Activated CD4-positive, CD25-positive, alpha-beta regulatory T cell treated with anti-CD3 and anti-CD28 coated beads, Interleukin-2, amount 50 U/mL, for 24 hours (primary cell): ENCODE data around the gene NFKBIL1.
A peak's percentile ranks its signal among the peaks of the same experiment; 100 is the strongest.
"Not testable (repeated sequence)": the region's sequence is repeated elsewhere in the genome, so short reads cannot be mapped to it uniquely, and the experiment has no call there.

Source experiments
- ATAC-seq, 2 donors: fragments of 150-1000 bp; cut with Tn5 transposase; one replicate each; pipeline ENCODE4 v1.10.0; 2021; ENCODE audit warnings: mild to moderate bottlenecking in 1 of 2, moderate library complexity in 1 of 2

The NFKBIL1 gene

GRCh38 chr6:31581434-31582229, 34.2 kb downstream of the NFKBIL1 start:
- ATAC-seq, result no peak

DNA sequence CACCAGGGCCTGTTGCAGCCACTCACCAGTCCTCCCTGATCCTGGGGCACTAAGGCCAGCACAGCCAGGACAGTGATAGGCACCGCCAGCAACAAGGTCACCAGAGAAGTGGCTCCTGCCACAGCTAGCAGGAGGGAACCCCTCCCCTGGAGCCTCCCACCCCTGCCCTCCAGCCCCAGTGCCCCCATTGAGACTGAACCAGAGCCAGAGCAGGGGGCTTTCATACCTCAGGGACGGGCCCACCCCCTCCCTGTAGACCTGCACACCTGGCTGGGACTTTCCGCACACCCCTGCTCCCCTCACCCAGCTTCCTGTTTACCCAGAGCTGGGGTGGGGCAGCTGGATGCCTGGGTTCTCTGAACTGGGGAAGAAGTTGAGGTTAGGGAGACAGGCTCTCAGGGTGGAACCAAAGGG, 34.8 kb downstream of the NFKBIL1 start, which contains the start of gene LTB:
Gene LTB (minus strand): TSS at position 195 of the 414 bp plus-strand sequence. CDS start 7 bp downstream, at position 188.
- peak; percentile 7 to 15 for ATAC-seq

DNA sequence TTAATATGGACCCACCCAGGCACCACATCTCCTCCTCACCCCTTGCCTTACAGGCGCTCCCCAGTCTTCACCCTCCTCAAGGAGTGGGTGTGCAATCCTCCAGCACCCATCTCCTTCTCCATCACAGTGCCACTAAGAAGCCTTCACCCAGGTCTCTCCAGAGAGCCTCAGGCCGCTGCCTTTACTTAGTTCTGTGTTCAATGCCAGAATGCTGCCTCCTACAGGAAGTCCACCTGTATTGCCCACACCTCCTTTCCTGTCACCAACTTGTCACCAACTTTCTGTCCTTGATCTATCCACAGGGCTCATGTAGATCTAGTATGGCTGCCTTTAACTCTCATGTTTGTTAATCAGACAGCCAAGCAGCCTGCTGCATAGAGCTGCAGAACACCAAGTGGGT, 38.1 kb downstream of the NFKBIL1 start:
- ATAC-seq, result peak; percentile 11 to 15

- peak; percentile 7 to 11 for ATAC-seq
Measured at GRCh38 chr6:31586008-31586407, 38.6 kb downstream of the NFKBIL1 start, which contains the start of gene LST1. TSS of gene LST1 (plus strand) at chr6:31586277. CDS start at chr6:31587300, 1,023 bp downstream.

DNA sequence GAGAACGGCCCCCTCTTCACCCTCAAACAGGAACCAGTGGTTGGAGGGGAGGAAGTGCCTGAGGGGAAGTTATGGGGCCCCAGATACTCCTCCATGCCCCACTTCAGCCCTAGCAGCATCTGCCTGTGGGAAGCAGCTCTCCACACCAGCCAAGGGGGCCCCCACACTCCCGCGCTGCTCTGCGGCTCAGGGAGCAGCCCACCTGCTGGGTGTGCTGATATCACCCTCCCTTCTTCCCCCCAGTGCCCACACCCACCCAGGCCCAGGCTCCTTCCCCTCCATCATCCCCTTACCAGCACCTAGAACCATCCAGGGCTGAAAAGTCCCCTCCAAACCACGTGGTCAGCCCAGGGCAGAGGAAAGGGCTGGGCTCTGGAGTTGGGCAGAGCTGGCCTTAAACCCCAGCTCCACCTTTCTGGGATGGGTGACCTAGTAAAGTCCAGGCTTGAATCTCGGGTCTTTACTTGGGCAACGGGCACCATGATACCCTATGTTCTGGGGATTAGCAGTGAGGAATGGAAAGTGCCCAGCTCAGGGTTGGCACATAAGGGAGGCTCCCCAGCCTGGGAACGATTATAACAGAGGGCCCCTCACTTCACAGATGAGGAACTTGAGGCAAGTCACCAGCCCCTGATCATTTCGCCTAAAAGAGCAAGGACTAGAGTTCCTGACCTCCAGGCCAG, 39.3 kb downstream of the NFKBIL1 start:
- peak in 1 of 2 donors; percentile 14 for ATAC-seq

DNA sequence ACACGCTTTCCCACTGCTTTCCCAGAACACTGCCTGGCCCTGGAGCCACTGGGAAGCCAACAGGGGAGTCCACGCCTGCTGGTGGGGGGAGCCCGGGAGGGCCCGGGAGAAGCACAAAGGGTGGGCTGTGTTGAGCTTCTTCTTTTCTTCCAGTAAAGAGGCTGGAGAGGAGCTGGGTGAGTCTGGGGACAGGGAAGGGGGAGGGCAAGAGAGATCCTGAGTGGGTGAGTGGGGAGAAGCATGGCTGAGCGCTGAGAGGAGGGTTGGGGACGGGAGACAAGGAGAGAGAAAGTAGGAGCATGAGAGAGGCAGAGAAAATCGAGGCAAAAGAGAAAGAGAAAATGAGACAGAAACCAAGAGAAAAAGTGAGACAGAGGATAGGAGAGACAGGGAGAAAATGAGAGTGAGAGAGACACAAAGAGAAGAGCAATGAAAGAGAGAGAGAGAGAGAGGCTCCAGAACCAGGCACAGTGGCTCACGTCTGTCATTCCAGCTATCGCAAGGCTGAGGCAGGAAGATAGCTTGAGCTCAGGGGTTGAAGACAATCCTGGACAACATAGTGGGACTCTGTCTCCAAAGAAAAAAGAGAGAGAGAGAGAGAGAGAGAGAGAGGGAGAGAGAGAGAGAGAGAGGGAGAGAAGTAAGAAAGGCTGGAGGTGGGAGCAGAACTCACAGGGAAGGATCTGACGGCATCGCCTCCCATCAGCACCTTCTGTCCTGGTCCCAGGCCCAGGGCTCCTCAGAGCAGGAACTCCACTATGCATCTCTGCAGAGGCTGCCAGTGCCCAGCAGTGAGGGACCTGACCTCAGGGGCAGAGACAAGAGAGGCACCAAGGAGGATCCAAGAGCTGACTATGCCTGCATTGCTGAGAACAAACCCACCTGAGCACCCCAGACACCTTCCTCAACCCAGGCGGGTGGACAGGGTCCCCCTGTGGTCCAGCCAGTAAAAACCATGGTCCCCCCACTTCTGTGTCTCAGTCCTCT, 40.7 kb downstream of the NFKBIL1 start:
- peak; percentile 45 to 55 for ATAC-seq

GRCh38 chr6:31588871-31589650, 41.7 kb downstream of the NFKBIL1 start:
- no peak for ATAC-seq

DNA sequence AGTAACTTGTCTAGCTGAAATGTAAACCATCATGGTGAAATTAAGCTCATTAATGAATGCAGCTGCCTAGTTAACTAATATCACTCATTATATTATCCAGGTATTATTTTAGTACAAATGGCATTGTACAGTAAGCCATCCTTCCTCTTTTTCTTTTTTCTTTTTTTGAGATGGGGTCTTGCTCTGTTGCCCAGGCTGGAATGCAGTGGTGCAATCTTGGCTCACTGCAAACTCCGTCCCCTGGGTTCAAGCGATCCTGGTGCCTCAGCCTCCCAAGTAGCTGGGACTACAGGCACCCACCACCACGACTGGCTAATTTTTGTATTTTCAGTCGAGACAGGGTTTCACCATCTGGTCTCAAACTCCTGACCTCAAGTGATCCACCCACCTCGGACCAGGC, 43.3 kb downstream of the NFKBIL1 start:
- not testable (repeated sequence) for ATAC-seq

DNA sequence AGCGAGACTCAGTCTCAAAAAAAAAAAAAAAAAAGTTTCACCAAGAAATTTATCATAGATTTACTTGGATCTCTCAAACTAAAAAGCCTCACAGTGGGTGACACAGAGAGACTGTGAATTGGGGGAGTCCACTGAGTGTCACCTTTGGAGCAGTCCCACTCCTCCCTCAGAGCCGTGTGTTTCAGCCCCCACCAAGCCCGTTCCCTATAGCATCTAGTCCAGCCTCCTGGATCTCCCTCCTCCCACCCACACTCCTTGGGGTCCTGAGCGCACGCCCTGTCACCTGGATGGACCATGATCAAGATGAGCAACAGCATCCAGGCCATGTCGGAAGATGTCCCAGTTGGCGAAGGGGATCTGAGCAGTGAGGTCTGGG, 45.0 kb downstream of the NFKBIL1 start:
- ATAC-seq, result no peak

- peak; percentile 75 to 85 for ATAC-seq
Measured at GRCh38 chr6:31597006-31597405, 49.6 kb downstream of the NFKBIL1 start.

- no peak for ATAC-seq
Measured at GRCh38 chr6:31607317-31607716, 59.9 kb downstream of the NFKBIL1 start.
